Ascending aorta (tissue), 2 donors: Measurements from ENCODE around the gene BPIFA1. TPM values are rescaled to one million over a fixed set of nuclear protein-coding genes. Genes with fewer than 3 reads are reported as not detected.

ENCODE experiments used
- DNase-seq, 2 donors: peaks; one replicate each; pipeline ENCODE4 v3.0.0-alpha.2; 2019; ENCODE audit warnings: low spot score in 2 of 2
- H3K27ac ChIP-seq, 2 donors: fragments of 200-600 bp; sonication (generic); one replicate each; pipeline ENCODE4 v1.5.1; 2016 to 2017; ENCODE audit warnings: mild to moderate bottlenecking in 1 of 2
- H3K27me3 ChIP-seq: fragments of 200-600 bp; sonication (generic); one replicate; pipeline ENCODE4 v1.5.1; 2017
- H3K36me3 ChIP-seq, 2 donors: fragments of 200-600 bp; sonication (generic); one replicate each; pipeline ENCODE4 v1.5.1; 2016
- H3K4me1 ChIP-seq, 2 donors: fragments of 200-600 bp; sonication (generic); one replicate each; pipeline ENCODE4 v1.5.1; 2016 to 2017; ENCODE audit warnings: mild to moderate bottlenecking in 1 of 2
- H3K4me3 ChIP-seq, 2 donors: fragments of 200-600 bp; sonication (generic); one replicate each; pipeline ENCODE4 v1.5.1; 2016 to 2017; ENCODE audit warnings: mild to moderate bottlenecking in 1 of 2
- H3K9me3 ChIP-seq, 2 donors: fragments of 200-600 bp; sonication (generic); one replicate each; pipeline ENCODE4 v1.5.1; 2016
- intact Hi-C: fragments of 100-400 bp; cut with DNase I; formaldehyde crosslinking; loops from one replicate; pipeline ENCODE4 v1.15.1; 2023
- total RNA-seq: library from RNA; depleted of rRNA; stranded (reverse); fragments of >200 nt; gene quantifications from one replicate; pipeline ENCODE4 v1.1.0, GENCODE V29; 2016
- TF ChIP-seq, protein P1 (sequence below), 3 experiments: fragments of 200-600 bp in 2 of 3; fragments of 450-650 bp in 1 of 3; sonication (generic) in 2 of 3; IDR thresholded peaks; one replicate each; pipeline ENCODE4 v1.5.1; 2016 to 2019; ENCODE audit warnings: antibody characterized with exemption in 3 of 3, mild to moderate bottlenecking in 1 of 3, moderate library complexity in 1 of 3

BPIFA1 gene
- total RNA-seq, 1 donor from 2014 or later, result not detected

DNA sequence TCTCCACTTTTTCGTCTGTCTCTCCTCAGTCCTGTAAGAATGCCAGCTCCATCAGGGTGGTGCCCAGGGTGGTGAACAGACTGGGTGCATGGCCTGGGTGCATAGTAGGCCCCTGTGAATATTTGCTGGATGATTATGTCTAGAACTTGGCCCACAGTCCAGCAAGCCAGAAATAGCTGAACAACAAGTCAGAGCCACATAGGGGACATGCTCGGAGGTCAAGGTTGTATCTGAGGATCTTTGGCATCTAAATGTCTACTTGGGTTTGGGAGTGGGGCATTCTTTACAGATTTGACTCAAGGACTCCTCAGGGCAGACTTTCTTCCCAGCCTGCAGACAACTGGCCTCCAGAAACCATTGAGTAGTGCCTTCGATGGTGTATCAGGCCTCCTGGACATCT, 36.8 kb upstream of the BPIFA1 start:
- H3K36me3 ChIP-seq, result no peaks in the 10 kb centered on the region
- intact Hi-C loops, result no loop called here
- TF ChIP-seq, protein P1, sequence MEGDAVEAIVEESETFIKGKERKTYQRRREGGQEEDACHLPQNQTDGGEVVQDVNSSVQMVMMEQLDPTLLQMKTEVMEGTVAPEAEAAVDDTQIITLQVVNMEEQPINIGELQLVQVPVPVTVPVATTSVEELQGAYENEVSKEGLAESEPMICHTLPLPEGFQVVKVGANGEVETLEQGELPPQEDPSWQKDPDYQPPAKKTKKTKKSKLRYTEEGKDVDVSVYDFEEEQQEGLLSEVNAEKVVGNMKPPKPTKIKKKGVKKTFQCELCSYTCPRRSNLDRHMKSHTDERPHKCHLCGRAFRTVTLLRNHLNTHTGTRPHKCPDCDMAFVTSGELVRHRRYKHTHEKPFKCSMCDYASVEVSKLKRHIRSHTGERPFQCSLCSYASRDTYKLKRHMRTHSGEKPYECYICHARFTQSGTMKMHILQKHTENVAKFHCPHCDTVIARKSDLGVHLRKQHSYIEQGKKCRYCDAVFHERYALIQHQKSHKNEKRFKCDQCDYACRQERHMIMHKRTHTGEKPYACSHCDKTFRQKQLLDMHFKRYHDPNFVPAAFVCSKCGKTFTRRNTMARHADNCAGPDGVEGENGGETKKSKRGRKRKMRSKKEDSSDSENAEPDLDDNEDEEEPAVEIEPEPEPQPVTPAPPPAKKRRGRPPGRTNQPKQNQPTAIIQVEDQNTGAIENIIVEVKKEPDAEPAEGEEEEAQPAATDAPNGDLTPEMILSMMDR (IDR thresholded peaks at IDR 0.05), result no peak
- DNase-seq, result no peak
- H3K27me3 ChIP-seq, result no peaks in the 10 kb centered on the region
- no peak overlapping the region for H3K27ac ChIP-seq
- H3K4me1 ChIP-seq, result no peaks in the 10 kb centered on the region
- H3K9me3 ChIP-seq, result no peaks in the 10 kb centered on the region
- H3K4me3 ChIP-seq, result no peak overlapping the region

DNA sequence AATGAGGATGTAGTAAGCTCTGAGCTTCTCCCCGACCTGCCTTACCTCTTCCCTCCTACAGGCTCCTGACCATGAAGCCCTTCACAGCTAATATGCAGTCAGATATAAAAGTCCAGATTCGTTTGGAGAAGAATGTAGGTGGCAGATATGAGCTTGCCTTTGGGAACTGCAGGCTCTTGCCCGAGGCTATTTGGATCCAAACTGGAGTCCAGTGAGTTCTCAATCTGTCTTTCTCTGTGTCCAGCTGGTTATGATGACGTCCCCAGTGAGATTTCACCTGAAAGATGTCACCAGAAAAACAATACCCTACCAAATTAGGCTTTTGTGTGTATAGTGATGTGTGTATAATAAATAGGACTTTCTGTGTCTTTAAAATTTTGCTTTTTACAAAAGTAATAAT, 33.3 kb upstream of the BPIFA1 start:
- no peaks in the 10 kb centered on the region for H3K27me3 ChIP-seq
- intact Hi-C loops, result loop anchor here (5.0 kb wide), 1 partner anchor 60 kb away; no protein-coding TSS in a partner anchor
- no peak for DNase-seq
- TF ChIP-seq, protein P1 (IDR thresholded peaks at IDR 0.05), result no peak
- no peaks in the 10 kb centered on the region for H3K4me1 ChIP-seq
- H3K9me3 ChIP-seq, result no peaks in the 10 kb centered on the region
- H3K36me3 ChIP-seq, result no peaks in the 10 kb centered on the region
- H3K4me3 ChIP-seq, result no peak overlapping the region
- no peak overlapping the region for H3K27ac ChIP-seq

DNA sequence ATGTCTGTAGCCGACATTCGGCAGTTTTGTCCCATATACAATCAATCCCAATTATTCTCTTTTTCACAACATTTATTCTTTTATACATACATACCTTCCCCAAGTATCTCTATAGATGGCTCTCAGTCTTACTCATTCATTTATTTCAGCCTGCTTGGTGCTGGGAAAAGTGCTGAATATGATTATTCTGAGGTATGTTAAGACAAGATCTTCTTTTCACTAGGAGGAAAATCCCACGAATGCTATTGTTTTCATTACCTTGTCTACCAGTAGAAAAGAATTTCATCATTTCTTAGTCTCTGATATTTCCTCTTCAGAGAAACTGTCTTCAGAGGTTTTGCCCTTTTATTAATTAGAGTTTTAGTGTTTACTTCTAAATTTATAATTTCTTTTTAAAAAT, 32.4 kb upstream of the BPIFA1 start:
- TF ChIP-seq, protein P1 (IDR thresholded peaks at IDR 0.05), result no peak
- intact Hi-C loops, result loop anchor here (5.0 kb wide), 1 partner anchor 61 kb away; no protein-coding TSS in a partner anchor
- no peak for DNase-seq

DNA sequence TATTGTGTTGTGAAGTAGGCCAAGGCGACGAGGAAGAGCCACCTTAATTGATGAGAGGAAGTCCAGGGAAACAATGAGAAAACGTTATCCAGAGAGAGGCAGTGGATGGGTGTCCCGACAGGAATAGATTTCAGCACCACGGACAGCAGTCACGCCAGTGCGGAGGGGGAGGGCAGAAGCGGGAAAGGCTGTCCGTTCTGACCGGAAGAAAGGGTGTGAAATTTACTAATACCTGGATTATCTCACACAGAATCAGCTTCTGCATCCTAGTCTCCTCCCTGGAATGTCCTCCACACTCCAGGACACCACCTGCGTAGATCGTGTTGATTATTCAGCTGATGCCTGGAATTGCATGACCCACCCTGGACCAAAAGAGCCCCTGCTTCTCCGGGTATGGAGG, 26.0 kb upstream of the BPIFA1 start:
- Histone ChIP-seq H3K27me3 (no peaks in the 10 kb centered on the region), H3K36me3 (no peaks in the 10 kb centered on the region), H3K27ac (no peak overlapping the region), H3K9me3 (no peaks in the 10 kb centered on the region), H3K4me3 (no peak overlapping the region), H3K4me1 (no peaks in the 10 kb centered on the region)
- TF ChIP-seq, protein P1 (IDR thresholded peaks at IDR 0.05), result no peak
- DNase-seq, result no peak
- intact Hi-C loops, result no loop called here

More for the DNA sequence above, 32.4 kb upstream of the BPIFA1 start:
- no peaks in the 10 kb centered on the region for H3K27me3 ChIP-seq
- H3K27ac ChIP-seq, result no peak overlapping the region
- no peaks in the 10 kb centered on the region for H3K9me3 ChIP-seq
- H3K4me1 ChIP-seq, result no peaks in the 10 kb centered on the region
- no peak overlapping the region for H3K4me3 ChIP-seq
- no peaks in the 10 kb centered on the region for H3K36me3 ChIP-seq

DNA sequence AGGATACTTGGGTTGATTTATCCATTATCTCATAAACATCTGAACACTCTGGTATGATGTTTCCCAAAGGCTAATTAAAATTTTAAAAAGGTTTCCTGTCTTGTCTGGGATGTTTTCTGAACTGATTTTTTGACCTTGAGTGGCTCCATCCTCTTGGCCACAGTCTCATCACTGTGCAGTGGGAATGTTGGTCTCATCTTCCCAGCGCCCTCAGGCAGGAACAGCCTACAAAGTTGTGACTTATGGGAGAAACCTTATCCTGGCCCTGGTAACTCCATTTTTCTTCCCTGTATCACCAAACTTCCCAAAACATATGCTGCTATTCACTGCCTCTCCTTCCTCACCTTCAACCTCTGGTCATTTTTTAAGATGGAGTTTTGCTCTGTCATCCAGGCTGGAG, 25.4 kb upstream of the BPIFA1 start:
- no peaks in the 10 kb centered on the region for H3K4me1 ChIP-seq
- no peak for DNase-seq
- H3K36me3 ChIP-seq, result no peaks in the 10 kb centered on the region
- H3K9me3 ChIP-seq, result no peaks in the 10 kb centered on the region
- TF ChIP-seq, protein P1 (IDR thresholded peaks at IDR 0.05), result no peak
- no peak overlapping the region for H3K4me3 ChIP-seq
- H3K27me3 ChIP-seq, result no peaks in the 10 kb centered on the region
- intact Hi-C loops, result no loop called here
- H3K27ac ChIP-seq, result no peak overlapping the region

DNA sequence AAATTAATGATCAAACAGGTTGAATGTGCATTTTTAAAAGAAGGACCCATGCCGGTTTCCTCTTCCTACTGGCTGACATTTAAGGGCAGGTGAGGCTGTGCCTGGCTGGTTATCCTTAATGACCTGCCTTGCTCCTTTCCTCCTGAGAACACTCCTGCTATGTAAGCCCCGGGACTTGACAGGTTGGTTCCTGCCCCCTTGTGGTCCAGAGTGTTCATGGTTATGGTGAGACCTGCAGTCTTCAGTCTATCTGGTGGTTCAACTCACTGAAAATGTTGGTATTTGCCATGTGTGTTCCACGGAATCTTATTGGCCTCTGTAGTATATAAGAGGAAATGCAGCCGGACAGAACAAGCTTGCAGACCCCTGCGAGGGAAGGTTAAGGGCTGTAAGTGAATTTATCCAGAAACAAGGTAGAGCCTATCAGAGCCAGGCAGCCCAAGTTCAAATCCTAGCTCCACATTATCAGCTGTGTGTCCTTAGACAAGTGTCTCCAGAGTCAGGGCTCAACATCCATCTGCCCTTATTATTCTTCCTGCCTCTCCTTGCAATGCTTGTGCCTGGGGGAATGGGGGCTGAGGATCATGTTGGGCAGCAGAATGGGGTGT, 23.9 kb upstream of the BPIFA1 start:
- H3K27me3 ChIP-seq, result no peaks in the 10 kb centered on the region
- TF ChIP-seq, protein P1 (IDR thresholded peaks at IDR 0.05), result no peak
- H3K4me3 ChIP-seq, result no peak overlapping the region
- no peak for DNase-seq
- no peaks in the 10 kb centered on the region for H3K4me1 ChIP-seq
- intact Hi-C loops, result no loop called here
- H3K36me3 ChIP-seq, result no peaks in the 10 kb centered on the region
- H3K9me3 ChIP-seq, result no peaks in the 10 kb centered on the region
- no peak overlapping the region for H3K27ac ChIP-seq
